Dendritic cell treated with granulocyte-macrophage colony-stimulating factor and Interleukin-4, amounts not matched to agents 40 ng/mL and 50 ng/mL, for 4 days (primary cell): Measurements from ENCODE around the gene MRPL20.

Experiments used
- H3K27ac Mint-ChIP-seq: one replicate; pipeline ENCODE4 v1.8.0; 2022; ENCODE audit warnings: mild to moderate bottlenecking, mixed read lengths
- H3K27me3 Mint-ChIP-seq: one replicate; pipeline ENCODE4 v1.8.0; 2022; ENCODE audit warnings: mild to moderate bottlenecking, mixed read lengths
- H3K36me3 Mint-ChIP-seq: one replicate; pipeline ENCODE4 v1.8.0; 2022; ENCODE audit warnings: low read depth, mixed read lengths
- H3K4me1 Mint-ChIP-seq: one replicate; pipeline ENCODE4 v1.8.0; 2022; ENCODE audit warnings: low read depth, mixed read lengths
- H3K4me3 Mint-ChIP-seq: one replicate; pipeline ENCODE4 v1.8.0; 2022; ENCODE audit warnings: mild to moderate bottlenecking, moderate library complexity, mixed read lengths
- H3K9me3 Mint-ChIP-seq: one replicate; pipeline ENCODE4 v1.8.0; 2022; ENCODE audit warnings: mixed read lengths
- intact Hi-C: fragments of 100-400 bp; cut with micrococcal nuclease; formaldehyde crosslinking; loops from one replicate; pipeline ENCODE4 v1.15.0; 2022

Gene MRPL20

DNA sequence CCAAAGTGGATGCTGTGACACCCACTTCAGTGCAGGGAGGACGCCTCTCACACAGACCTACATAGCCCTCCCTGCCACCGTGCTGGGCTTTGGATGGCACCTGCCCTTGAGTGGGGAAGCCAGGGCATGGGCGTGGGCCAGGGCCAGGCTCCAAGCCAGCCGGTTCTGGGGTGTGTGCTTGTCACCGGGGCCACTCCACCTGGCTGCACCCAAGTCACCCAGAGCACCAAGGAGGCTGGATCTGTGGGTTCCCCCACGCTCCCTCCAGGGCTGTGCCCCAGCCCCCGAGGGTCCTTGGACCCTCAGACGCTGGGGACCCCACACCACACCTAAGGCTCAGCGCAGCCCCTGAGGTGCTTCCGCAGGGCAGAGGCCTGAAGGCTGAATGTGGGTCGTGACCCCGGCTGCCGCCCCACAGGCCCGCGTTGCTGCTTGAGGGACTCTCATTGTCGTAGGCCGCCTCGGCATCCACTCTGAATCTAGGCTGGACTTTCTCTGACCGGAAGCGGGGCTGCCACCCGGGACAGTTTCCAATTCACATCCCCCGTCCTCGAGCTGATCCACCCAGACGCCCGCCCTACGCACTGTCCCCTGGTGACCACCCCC lies 50.2 kb downstream of the MRPL20 start:
- H3K27ac Mint-ChIP-seq: no peak overlapping the region

GRCh38 chr1:1356166-1356795 lies 50.8 kb downstream of the MRPL20 start:
- intact Hi-C loops: no loop called here
- Mint-ChIP-seq H3K27me3 (peaks cover 90% of the 10 kb centered on the region), H3K4me3 (no peak overlapping the region), H3K4me1 (peaks cover 26% of the 10 kb centered on the region), H3K36me3 (no peaks in the 10 kb centered on the region), H3K27ac (no peak overlapping the region), H3K9me3 (no peaks in the 10 kb centered on the region)

More for the DNA sequence above, 50.2 kb downstream of the MRPL20 start:
- intact Hi-C loops: no loop called here
- Mint-ChIP-seq H3K4me3 (no peak overlapping the region), H3K4me1 (peaks cover 23% of the 10 kb centered on the region), H3K27me3 (peaks cover 89% of the 10 kb centered on the region), H3K9me3 (no peaks in the 10 kb centered on the region), H3K36me3 (no peaks in the 10 kb centered on the region)

- intact Hi-C loops: no loop called here
Measured at GRCh38 chr1:1355416-1355815, 51.7 kb downstream of the MRPL20 start.

DNA sequence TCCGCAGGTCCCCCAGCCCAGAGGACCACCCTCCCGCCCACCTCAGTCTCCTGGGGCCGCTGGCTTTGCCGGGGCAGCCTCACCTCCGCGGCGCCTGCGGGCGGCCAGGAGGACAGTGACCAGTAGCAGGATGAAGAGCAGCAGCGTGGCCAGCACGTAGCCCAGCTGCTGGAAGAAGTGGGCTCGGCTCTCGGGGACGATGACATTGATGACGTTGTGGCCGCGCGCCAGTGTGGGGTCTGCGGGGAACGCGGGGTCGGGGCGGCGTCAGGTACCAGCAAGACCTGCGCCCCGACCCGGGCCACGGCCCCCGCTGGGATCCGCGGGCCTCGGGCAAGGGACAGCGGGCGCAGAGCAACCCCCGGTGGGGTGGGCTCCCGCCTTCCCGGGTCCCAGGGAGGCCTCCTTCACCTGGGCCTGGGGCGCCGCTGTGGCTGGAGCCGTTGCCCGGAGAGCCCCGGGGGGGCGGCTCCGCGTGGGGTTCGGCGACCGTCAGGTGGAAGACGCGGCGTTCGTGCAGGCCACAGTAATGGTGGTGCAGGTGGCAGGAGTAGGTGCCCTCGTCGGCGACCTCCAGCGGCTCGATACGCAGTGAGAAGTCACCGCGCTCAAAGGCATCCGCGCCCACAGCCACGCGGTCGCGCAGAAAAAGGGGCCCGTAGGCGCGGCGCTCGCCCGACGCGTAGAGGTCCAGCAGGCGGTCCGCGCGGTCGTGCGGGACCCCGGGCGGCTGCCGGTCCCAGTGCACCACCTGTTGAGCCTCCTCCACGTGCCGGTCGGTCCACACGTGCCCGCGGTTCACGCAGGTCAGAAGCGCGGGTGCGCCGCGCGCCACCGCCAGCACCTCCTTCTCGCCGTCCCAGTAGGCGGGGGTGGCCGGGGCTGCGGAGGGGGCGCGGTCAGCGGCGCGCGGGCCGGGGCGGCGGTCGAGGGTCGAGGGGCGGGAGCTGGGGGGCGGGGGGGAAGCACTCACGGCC lies 52.5 kb downstream of the MRPL20 start:
- H3K9me3 Mint-ChIP-seq: no peaks in the 10 kb centered on the region
- intact Hi-C loops: no loop called here
- no peak overlapping the region for H3K27ac Mint-ChIP-seq
- H3K4me3 Mint-ChIP-seq: no peak overlapping the region
- H3K4me1 Mint-ChIP-seq: peaks cover 26% of the 10 kb centered on the region
- H3K27me3 Mint-ChIP-seq: peaks cover 75% of the 10 kb centered on the region
- no peaks in the 10 kb centered on the region for H3K36me3 Mint-ChIP-seq

More at GRCh38 chr1:1355416-1355815, 51.7 kb downstream of the MRPL20 start:
- Mint-ChIP-seq H3K27ac (no peak overlapping the region), H3K4me1 (peaks cover 26% of the 10 kb centered on the region), H3K27me3 (peaks cover 82% of the 10 kb centered on the region), H3K4me3 (no peak overlapping the region), H3K36me3 (no peaks in the 10 kb centered on the region), H3K9me3 (no peaks in the 10 kb centered on the region)

DNA sequence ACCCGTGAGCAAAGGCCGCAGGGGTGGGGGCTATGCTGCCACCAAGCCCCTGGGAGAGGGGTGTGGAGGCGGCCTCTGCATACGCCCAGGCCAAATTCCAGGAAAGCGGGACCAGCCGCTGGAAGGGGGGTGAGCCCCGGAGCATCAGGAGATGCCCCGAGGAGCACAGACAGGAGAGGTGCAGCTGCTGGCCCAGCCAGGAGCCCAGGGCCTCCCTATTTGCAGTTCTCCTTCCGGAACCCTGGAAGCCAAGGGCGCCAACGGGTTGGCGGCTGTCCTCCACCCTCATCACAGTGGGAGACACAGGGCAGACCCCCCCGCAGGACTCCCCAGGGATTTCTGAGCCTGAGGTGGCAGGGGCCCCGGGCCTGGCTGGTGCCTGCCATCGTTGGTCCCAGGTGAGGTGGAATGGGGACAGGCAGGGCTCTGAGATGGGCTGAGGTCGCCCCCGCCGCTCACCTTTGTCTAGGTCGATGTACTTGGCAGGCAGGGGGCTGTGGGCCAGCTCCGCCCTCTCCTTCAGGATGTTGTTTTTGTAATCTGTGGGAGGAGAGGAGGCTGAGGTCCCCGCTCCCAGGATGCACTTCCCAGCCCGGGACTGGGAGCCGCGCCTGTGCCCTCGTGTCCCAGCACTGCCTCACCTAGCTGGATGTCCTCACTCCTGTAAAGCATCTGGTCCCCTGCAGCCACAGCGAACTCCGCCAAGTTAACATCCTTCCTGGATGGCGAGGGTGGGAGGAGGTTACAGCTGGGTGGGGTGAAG lies 53.5 kb downstream of the MRPL20 start:
- H3K36me3 Mint-ChIP-seq: no peaks in the 10 kb centered on the region
- peaks cover 22% of the 10 kb centered on the region for H3K4me1 Mint-ChIP-seq
- H3K27ac Mint-ChIP-seq: no peak overlapping the region
- H3K9me3 Mint-ChIP-seq: no peaks in the 10 kb centered on the region
- H3K27me3 Mint-ChIP-seq: peaks cover 66% of the 10 kb centered on the region
- intact Hi-C loops: no loop called here
- no peak overlapping the region for H3K4me3 Mint-ChIP-seq

- Mint-ChIP-seq H3K4me3 (no peak overlapping the region), H3K27ac (no peak overlapping the region), H3K27me3 (peaks cover 59% of the 10 kb centered on the region), H3K36me3 (peaks cover 4% of the 10 kb centered on the region), H3K4me1 (peaks cover 21% of the 10 kb centered on the region), H3K9me3 (no peaks in the 10 kb centered on the region)
- intact Hi-C loops: no loop called here
Measured at GRCh38 chr1:1352786-1353388, 54.2 kb downstream of the MRPL20 start.
